Loucy (cell line): ENCODE data around the gene LTBR.

Source experiments
- H2AFZ ChIP-seq: fragments of 200-600 bp; sonication (generic); 2 replicates; pipeline ENCODE4 v1.6.0; 2016; ENCODE audit warnings: antibody characterized with exemption, mild to moderate bottlenecking, low read length, moderate library complexity
- H3F3A ChIP-seq: fragments of 200-600 bp; 2 replicates; pipeline ENCODE4 v1.6.0; 2016; ENCODE audit warnings: antibody characterized with exemption, low read depth, mild to moderate bottlenecking
- H3K27me3 ChIP-seq: fragments of 200-600 bp; sonication (generic); 2 replicates; pipeline ENCODE4 v1.6.1; 2014; ENCODE audit warnings: low read length, mild to moderate bottlenecking; ENCODE audit not compliant: insufficient read depth, poor library complexity, severe bottlenecking
- H3K36me3 ChIP-seq: fragments of 200-600 bp; sonication (generic); 2 replicates; pipeline ENCODE4 v1.6.1; 2016; ENCODE audit warnings: low read length; ENCODE audit not compliant: insufficient read depth
- H3K4me1 ChIP-seq: fragments of 200-600 bp; sonication (generic); 2 replicates; pipeline ENCODE4 v1.5.1; 2014; ENCODE audit warnings: low read length, mild to moderate bottlenecking; ENCODE audit not compliant: insufficient read depth, poor library complexity, severe bottlenecking
- H3K4me2 ChIP-seq: fragments of 200-600 bp; sonication (generic); 2 replicates; pipeline ENCODE4 v1.6.0; 2014; ENCODE audit warnings: antibody characterized with exemption, low read length, low read depth, mild to moderate bottlenecking; ENCODE audit not compliant: poor library complexity, severe bottlenecking
- H3K4me3 ChIP-seq: fragments of 200-600 bp; sonication (generic); 2 replicates; pipeline ENCODE4 v1.5.1; 2014; ENCODE audit warnings: low read length, mild to moderate bottlenecking, mixed read lengths; ENCODE audit not compliant: poor library complexity, severe bottlenecking
- H3K79me2 ChIP-seq: fragments of 200-600 bp; sonication (generic); 2 replicates; pipeline ENCODE4 v1.6.1; 2014; ENCODE audit warnings: low read length; ENCODE audit not compliant: insufficient read depth
- H3K9ac ChIP-seq: fragments of 200-600 bp; sonication (generic); 2 replicates; pipeline ENCODE4 v1.6.0; 2014; ENCODE audit warnings: mild to moderate bottlenecking, low read depth, low read length, moderate library complexity; ENCODE audit not compliant: poor library complexity, severe bottlenecking
- H3K9me2 ChIP-seq: fragments of 200-600 bp; sonication (generic); replicated peaks from 2 replicates; pipeline ENCODE4 v1.6.1; 2016; ENCODE audit warnings: low read depth, low read length, mixed read lengths
- H3K9me3 ChIP-seq: fragments of 200-600 bp; sonication (generic); 2 replicates; pipeline ENCODE4 v1.6.1; 2014; ENCODE audit warnings: mild to moderate bottlenecking, antibody characterized with exemption, low read length, low read depth; ENCODE audit not compliant: insufficient read depth
- H4K20me1 ChIP-seq: fragments of 200-600 bp; sonication (generic); 2 replicates; pipeline ENCODE4 v1.6.0; 2014; ENCODE audit warnings: antibody characterized with exemption, low read length, mild to moderate bottlenecking; ENCODE audit not compliant: insufficient read depth, poor library complexity, severe bottlenecking
- EZH2phosphoT487 ChIP-seq: fragments of 200-600 bp; IDR thresholded peaks from 2 replicates; pipeline ENCODE4 v1.6.1; 2018; ENCODE audit warnings: antibody characterized with exemption, mild to moderate bottlenecking, moderate library complexity, borderline replicate concordance
- TF ChIP-seq, protein P1 (sequence below): fragments of 200-600 bp; sonication (generic); conservative IDR thresholded peaks from 2 replicates; pipeline ENCODE4 v1.5.1; 2014; ENCODE audit warnings: mild to moderate bottlenecking, antibody characterized with exemption, low read length

LTBR gene

DNA sequence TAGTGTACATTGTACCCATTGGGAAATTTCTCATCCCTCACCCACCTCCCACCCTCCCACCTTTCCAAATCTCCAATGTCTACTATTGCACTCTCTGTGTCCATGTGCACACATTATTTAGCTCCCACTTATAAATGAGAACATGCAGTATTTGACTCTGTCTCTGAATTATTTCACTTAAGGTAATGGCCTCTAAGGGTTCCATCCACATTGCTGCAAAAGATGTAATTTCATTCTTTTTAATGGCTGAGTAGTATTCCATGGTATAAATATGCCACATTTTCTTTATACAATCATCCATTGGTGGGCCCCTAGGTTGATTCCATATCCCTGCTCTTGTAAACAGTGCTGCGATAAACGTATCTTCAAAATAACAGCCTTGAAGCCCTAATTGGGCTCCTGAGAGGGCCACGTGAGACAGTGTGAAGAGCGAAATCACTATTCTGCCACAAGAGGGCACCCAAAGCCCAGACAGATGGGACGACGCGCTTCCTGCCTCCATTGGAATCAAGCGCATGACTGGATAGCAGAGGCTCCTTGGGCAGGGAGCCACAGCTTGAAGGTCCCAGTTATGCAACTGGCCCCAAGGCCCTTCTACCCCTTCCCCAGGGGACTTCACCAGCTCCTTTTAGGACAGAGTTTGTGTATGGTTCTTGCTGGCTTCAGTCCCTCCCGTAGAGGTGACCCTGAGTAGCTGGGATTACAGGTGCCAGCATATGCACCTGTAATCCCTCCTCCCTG is 39.5 kb downstream of the LTBR start:
- no peaks in the 10 kb centered on the region for H3K27me3 ChIP-seq
- H3K36me3 ChIP-seq: no peaks in the 10 kb centered on the region
- H3K4me3 ChIP-seq: no peak overlapping the region
- TF ChIP-seq, protein P1, sequence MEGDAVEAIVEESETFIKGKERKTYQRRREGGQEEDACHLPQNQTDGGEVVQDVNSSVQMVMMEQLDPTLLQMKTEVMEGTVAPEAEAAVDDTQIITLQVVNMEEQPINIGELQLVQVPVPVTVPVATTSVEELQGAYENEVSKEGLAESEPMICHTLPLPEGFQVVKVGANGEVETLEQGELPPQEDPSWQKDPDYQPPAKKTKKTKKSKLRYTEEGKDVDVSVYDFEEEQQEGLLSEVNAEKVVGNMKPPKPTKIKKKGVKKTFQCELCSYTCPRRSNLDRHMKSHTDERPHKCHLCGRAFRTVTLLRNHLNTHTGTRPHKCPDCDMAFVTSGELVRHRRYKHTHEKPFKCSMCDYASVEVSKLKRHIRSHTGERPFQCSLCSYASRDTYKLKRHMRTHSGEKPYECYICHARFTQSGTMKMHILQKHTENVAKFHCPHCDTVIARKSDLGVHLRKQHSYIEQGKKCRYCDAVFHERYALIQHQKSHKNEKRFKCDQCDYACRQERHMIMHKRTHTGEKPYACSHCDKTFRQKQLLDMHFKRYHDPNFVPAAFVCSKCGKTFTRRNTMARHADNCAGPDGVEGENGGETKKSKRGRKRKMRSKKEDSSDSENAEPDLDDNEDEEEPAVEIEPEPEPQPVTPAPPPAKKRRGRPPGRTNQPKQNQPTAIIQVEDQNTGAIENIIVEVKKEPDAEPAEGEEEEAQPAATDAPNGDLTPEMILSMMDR: peak; percentile 83
- no peak for TF ChIP-seq EZH2phosphoT487
- peak overlapping the region; percentile 90 for H2AFZ ChIP-seq
- peak overlapping the region; percentile 45 for H3K4me2 ChIP-seq
- no peak overlapping the region for H3K9ac ChIP-seq
- no peaks in the 10 kb centered on the region for H3K9me2 ChIP-seq
- no peaks in the 10 kb centered on the region for H3K79me2 ChIP-seq
- no peaks in the 10 kb centered on the region for H4K20me1 ChIP-seq
- H3K4me1 ChIP-seq: peaks cover 17% of the 10 kb centered on the region
- no peaks in the 10 kb centered on the region for H3K9me3 ChIP-seq
- no peaks in the 10 kb centered on the region for H3F3A ChIP-seq

GRCh38 chr12:6424008-6424347 is 40.0 kb downstream of the LTBR start:
- Histone ChIP-seq H3K27me3 (no peaks in the 10 kb centered on the region), H3K9me3 (no peaks in the 10 kb centered on the region), H3F3A (no peaks in the 10 kb centered on the region), H3K4me2 (peak overlapping the region; percentile 45), H2AFZ (peak overlapping the region; percentile 90), H3K36me3 (no peaks in the 10 kb centered on the region), H3K4me1 (peaks cover 17% of the 10 kb centered on the region), H3K9me2 (no peaks in the 10 kb centered on the region), H4K20me1 (no peaks in the 10 kb centered on the region), H3K4me3 (no peak overlapping the region), H3K9ac (no peak overlapping the region), H3K79me2 (no peaks in the 10 kb centered on the region)
- TF ChIP-seq, protein P1: no peak
- no peak for TF ChIP-seq EZH2phosphoT487

DNA sequence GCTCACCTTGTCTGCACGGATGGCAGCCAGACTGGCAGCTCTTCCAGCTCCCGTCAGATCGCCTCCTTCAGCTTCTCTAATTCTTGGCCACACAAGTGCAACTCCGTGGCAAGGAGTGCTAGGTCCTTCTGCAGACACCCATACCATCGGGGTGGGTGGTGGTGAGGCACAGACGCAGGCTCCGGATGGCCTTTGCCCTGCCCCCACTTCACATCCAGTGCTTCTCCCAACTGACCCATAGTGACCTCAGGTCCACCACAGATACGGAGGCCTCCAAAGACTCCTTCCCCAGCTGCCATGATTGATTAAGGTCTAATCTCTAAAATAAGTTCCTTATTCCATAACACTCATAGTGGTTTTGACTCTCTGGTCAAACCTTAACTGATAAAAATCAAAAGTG is 40.9 kb downstream of the LTBR start:
- H3K4me2 ChIP-seq: no peak overlapping the region
- H3F3A ChIP-seq: no peaks in the 10 kb centered on the region
- peaks cover 17% of the 10 kb centered on the region for H3K4me1 ChIP-seq
- H3K4me3 ChIP-seq: no peak overlapping the region
- no peak overlapping the region for H2AFZ ChIP-seq
- H3K27me3 ChIP-seq: no peaks in the 10 kb centered on the region
- H3K9me2 ChIP-seq: no peaks in the 10 kb centered on the region
- TF ChIP-seq, protein P1: no peak
- no peak for TF ChIP-seq EZH2phosphoT487
- H4K20me1 ChIP-seq: no peaks in the 10 kb centered on the region
- no peaks in the 10 kb centered on the region for H3K79me2 ChIP-seq
- no peak overlapping the region for H3K9ac ChIP-seq
- no peaks in the 10 kb centered on the region for H3K36me3 ChIP-seq
- no peaks in the 10 kb centered on the region for H3K9me3 ChIP-seq
